MM.1S (cell line): ENCODE results near the gene PTPRN2.

Experiments used
- EZH2 ChIP-seq: fragments of 300-600 bp; sonication (generic); optimal IDR thresholded peaks from 2 replicates; pipeline ENCODE3; 2017; ENCODE audit warnings: low read depth, mild to moderate bottlenecking, antibody characterized with exemption, low read length, mixed read lengths
- EZH2phosphoT487 ChIP-seq: fragments of 300-600 bp; sonication (generic); IDR thresholded peaks from 2 replicates; pipeline ENCODE4 v1.6.1; 2018; ENCODE audit warnings: antibody characterized with exemption, low read length

GRCh38 chr7:158401826-158402225 is 185.8 kb downstream of the PTPRN2 start:
- TF ChIP-seq EZH2phosphoT487 (no peak), EZH2 (no peak)
